H4 (cell line): ENCODE data around the gene APCDD1. TPM values are rescaled to one million over a fixed set of nuclear protein-coding genes. Genes with fewer than 3 reads are reported as not detected.
A peak's percentile ranks its signal among the peaks of the same experiment; 100 is the strongest.

Source experiments
- DNase-seq: peaks from one replicate; pipeline ENCODE4 v3.0.0-alpha.2; 2015; ENCODE audit warnings: low spot score
- total RNA-seq: library from RNA; depleted of rRNA; stranded (reverse); fragments of >200 nt; shearing (Covaris generic); gene quantifications from 2 replicates; pipeline ENCODE4 v1.2.3, GENCODE V29; 2014

The APCDD1 gene
- total RNA-seq, 1 experiment from 2014 or later: 5.3 TPM

DNA sequence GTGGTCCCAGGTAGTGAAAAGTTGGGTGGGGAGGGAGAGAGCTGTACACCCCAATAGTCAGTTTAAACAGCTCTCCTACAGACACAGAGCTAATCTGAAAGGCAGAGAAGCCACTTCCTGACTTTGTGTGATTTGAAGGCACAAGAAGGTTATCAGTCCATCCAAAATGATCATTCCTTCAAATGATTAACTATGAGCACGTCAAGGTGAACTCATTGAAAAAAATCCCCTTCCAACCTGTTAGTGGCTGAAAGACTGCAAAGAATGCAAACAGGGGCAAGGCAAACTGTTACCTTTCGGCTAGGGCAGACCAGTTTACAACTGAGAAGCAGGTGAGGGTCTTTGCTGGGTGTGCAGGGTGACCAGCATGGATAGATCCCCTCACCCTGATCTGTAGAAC lies 22.8 kb upstream of the APCDD1 start:
- no peak for DNase-seq

GRCh38 chr18:10432781-10433180 lies 21.7 kb upstream of the APCDD1 start:
- DNase-seq: no peak

DNA sequence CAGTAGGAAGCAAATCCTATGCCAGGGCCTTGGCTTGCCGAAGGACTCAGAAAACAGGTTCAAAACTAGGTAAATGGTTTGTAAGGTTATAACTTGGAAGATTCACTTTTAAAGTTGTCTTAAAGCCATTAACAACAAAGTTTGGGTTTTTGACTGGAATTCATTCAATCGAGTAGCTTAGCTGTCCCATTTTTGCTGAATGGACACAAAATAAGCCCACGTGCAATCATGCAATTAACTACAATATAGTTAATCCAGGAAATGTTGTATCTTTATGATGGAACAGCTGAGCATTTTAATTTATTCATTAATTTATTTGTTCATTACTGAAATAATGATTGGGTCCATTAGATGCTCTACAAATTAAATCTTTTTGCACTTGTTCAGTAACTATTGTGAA lies 18.3 kb upstream of the APCDD1 start:
- DNase-seq: no peak

DNA sequence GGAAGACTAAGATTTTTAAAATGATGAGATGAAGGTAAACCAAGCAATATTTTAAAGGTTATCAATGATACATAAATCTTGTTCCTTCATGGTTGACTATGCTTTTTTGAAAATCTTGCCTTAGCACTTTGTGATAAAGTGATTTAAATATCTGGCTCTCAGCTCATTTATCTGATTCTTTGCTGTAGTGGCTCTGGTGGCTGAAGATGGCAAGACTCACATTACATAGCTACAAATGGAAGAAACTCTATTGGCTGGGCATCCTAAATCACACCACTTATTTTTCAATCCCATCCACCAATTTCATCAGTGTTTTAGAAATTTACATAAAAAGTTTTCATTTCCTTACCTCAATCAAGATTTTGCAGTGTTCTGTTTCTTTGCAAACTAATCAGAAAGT lies 16.6 kb upstream of the APCDD1 start:
- no peak for DNase-seq

DNA sequence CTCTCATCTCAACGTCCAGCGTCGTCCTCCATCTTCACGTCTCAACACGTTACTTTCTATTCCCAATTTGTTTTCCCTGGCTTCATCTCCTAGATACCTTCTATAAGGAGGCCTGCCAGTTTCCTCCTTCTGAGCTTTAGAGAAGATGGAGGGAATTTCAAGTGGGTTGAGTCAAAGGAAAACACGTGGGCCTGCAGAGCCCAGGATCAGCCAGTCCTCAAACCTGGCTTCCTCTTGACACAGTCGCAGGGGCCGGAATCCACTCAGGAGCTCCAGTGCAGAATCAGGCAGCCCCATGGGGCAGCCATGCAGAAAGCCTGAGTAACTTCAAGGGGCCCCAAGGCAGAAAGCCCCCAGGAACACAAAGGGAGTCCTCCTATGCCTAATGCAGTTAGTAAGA lies 14.5 kb upstream of the APCDD1 start:
- DNase-seq: no peak

- DNase-seq: no peak
These were observed 13.6 kb upstream of the APCDD1 start for GRCh38 chr18:10440884-10441283.

DNA sequence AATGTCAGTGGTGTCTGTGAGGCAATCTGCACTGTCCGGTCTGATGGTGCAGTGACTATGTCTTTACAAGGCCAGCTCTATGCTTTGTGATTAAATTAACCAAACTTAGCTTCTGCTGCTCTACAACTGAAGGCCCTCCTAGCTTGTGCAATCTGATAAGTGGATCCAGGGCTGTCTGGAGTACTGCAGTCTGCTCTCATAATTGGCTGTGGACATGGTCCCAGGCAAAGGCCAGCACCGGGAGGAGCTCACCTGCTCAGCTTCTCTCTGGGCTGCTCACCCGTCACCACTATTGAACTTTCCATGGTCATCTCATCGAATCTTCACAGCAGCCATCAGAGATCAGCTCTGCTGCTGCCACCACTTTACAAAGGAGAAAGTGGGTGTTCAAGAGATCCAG lies 13.0 kb upstream of the APCDD1 start:
- DNase-seq: no peak

- no peak for DNase-seq
These were observed 11.9 kb upstream of the APCDD1 start for GRCh38 chr18:10442551-10442971.

- no peak for DNase-seq
These were observed 11.4 kb upstream of the APCDD1 start for GRCh38 chr18:10443001-10443400.

DNA sequence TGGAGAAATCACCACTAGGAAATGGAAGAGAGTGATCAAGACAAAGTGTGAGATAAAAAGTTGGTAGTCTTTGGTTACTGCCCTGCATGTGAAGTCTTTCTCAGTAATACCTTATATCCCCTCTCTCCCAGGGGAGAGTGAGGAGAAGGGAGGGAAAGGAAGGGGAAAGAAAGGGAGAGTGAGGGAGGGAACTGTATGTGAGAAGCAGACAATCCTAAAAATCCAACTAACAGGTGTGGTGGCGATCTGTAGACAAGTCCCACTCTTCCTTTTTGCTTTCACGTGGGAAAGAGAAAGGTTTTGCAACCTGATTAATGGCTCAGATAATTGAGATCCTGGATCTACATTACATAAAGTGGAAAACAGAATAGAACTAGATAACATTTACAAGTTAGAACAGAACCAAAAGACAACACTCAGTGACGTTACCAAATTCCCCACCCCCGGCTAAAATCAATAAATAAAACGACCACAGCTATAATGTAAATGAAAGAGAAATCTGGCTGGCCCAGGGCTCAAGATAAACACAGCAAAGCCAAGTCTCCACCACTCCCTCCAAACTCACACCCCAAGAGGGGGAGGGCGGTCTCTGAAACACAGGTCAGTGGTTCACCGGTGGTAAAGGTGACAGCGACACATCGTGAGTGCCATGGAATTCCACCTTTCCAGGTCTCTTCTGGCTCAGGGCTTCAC lies 10.0 kb upstream of the APCDD1 start:
- DNase-seq: peak; percentile 23

DNA sequence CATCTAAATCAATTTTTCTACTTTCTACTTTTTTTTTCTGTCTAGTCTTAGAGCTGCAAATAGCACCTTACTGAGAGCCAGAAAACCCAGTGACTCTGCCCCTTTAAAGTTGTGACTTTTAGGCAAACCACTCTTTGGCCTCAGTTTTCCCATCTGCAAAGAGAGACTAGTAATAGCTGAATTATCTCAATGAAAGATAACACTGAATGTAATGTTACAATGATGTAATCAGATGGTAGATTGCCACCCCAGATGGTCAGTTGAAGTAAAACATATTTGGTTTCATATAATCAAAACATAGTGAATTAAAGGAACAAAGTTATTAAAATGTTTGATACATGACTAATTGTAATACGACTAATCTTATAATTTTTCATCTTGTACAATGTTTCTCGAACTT lies 5.0 kb upstream of the APCDD1 start:
- no peak for DNase-seq

DNA sequence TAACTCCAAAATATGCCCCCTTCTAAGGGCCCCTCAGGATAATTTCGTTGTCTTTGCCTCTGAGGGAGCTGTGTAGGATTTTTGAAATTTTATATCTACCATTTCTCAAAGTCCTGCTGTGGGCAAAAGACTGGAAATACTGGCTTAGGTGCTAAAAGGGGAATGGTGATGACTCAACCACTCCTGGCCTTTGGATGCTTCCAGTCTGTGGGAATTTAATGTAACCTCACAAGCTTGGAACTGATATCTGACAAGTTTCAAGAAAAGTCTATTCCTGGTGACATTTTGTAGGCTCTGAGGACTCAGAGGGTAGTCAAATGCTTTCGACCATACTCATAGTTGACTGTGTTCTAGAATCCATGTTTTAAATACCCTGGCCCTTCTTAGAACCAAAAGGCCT lies 3.4 kb upstream of the APCDD1 start:
- DNase-seq: no peak

- no peak for DNase-seq
These were observed 1.1 kb upstream of the APCDD1 start for GRCh38 chr18:10453261-10453805.

- no peak for DNase-seq
These were observed 484 bp downstream of the APCDD1 start for GRCh38 chr18:10454681-10455557.

DNA sequence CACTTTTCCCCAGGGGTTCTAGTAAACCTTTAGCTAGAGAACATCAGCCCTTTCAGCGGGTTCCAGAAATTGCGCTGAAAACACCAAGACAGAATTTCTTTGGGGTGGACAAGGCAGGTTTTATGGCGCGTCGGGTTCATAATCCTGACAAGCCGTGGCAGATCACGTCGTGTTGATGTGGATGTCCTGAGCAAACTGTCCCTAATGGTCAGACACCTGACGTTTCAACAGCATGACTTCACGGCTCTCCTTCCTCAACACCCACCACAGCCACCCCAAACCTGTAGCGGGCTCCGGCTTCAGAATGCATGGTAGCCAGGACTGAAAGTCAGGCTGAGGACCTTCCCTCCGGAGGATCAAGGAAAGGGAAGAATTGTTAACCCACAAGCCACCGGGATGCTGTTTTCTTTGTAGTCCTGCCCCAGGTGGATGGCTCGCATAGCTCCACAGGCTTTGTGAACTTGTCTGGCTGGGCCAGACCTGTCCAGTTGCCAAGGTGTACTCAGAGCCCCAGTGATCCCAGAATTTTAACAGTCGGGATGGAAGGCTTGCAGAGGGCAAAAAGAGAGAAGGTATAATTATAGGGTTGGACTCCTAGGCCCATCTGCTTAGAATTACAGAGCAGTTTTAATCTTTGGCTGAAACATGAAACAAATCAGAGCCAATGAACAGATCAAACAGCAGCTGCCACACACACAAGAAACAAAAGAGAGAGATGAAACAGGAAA lies 1.5 kb downstream of the APCDD1 start:
- no peak for DNase-seq

DNA sequence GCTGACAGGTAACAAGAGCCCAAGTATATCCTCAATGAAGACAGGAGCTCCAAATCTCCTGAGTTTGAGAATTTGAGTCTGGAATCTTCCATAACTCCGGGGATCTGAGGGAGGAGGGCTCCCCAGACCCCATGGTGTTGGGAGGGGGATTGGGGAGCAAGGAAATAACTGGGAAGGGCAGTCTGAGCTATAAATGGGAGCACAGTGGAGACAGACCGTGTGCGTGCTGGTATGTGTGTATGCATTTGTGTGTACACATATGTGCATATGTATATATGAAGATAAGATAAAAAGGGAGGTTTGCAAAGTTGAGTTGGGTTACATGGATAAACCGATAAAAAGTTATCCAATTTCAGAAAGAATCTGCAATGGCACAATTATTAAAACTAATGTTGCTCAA lies 2.3 kb downstream of the APCDD1 start:
- DNase-seq: no peak

GRCh38 chr18:10457128-10457527 lies 2.7 kb downstream of the APCDD1 start:
- no peak for DNase-seq

DNA sequence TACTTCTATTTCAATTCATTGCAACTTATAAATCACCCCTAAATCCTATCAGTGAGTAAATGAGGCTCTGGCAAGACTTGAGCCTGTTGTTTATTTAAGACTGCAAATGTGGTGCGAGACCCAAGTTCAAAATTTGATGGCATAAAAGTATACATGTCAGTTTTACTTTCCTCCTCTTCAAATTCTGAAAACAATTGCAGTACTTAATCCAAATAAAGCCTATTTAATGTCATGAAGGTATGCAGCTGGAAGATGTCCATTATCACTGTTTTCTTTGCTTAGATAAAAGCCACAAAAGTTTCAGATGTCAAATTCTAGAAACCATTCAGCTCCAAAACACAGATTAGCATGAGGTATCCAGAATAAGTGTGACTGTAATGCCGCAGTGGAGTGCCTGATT lies 3.3 kb downstream of the APCDD1 start:
- DNase-seq: no peak

DNA sequence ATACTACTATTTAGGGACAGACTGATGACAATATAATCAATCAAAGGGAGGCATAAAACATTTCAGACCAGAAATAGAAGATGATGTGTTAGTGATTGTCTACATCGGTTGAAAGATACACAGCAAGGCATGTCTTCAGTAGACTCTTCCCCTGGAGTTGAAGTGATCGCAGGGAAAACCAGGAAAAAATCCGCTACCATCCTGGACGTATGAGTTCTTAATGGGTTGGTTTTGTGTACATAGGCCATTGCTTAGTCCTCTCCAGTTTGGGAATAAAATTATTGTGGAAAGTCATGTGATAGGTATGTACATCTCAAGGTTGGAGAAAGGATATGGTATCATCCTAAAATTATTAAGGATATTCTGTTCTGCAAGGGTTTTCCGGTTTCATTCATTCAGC lies 4.3 kb downstream of the APCDD1 start:
- no peak for DNase-seq

- no peak for DNase-seq
These were observed 5.2 kb downstream of the APCDD1 start for GRCh38 chr18:10459587-10459986.

DNA sequence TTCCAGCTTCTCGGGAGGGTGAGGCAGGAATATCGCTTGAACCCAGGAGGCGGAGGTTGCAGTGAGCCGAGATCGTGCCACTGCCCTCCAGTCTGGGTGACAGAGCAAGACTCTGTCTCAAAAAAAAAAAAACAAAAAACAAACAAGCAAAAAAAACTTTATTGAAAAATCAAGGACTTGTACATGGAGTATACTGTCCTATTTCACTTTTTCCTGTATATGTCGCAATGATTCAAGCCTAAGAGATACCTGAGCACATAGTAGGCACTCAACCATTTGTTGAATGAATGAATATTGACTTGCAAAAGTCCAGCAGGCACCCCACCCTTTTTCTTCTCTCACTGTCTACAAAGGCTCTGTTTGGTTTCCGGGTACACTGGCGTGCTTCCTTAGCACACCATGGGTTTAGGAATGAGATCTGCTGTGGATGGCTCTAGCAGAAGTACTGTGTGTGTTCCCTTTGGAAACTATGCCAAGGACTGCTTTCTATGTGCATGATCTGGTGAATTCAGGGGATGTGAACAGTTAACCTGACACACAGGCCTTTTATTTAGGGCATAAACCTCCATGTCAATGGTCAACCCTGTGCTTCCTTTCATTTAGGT lies 6.1 kb downstream of the APCDD1 start:
- no peak for DNase-seq

DNA sequence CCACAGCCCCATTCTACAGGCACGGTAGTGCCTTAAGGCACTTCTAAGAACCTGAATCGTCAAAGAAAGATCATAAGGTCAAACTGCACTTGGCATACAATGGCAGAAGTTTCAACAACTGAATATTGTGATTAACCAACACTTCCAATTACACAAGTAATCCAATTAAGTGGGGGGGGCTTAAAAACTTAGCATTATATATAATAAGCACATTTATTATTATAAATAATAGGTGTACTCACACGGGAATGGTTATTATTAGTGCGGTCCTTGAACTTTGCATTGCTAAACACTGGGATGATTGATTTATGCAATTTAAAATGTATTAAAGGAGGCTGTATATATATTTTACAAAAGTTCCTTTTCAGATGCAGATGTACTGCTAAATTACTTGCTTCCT lies 7.6 kb downstream of the APCDD1 start:
- no peak for DNase-seq
